Stomach (tissue), 4 donors: Measurements from ENCODE around the gene UMAD1.

Experiments used
- CTCF ChIP-seq, 7 experiments: fragments of 450-650 bp in 4 of 7; fragments of 200-600 bp in 3 of 7; sonication (generic) in 3 of 7; IDR thresholded peaks; one replicate each; pipeline ENCODE4 v1.5.1; 2016 to 2019; ENCODE audit warnings: antibody characterized with exemption in 7 of 7, control low read depth in 2 of 7, mild to moderate bottlenecking in 1 of 7
- EP300 ChIP-seq: sonication (generic); formaldehyde crosslinking; IDR thresholded peaks from one replicate; pipeline ENCODE4 v1.6.1; 2017; ENCODE audit warnings: antibody characterized with exemption
- POLR2A ChIP-seq, 4 donors: fragments of 450-650 bp; IDR thresholded peaks; one replicate each; pipeline ENCODE4 v1.6.1; 2016; ENCODE audit warnings: antibody characterized with exemption in 4 of 4, control low read depth in 2 of 4, mild to moderate bottlenecking in 1 of 4, moderate library complexity in 1 of 4

- no peak for TF ChIP-seq CTCF (IDR thresholded peaks at IDR 0.05)
- no peak for TF ChIP-seq EP300
- TF ChIP-seq POLR2A (IDR thresholded peaks at IDR 0.05): no peak
These were observed 220.7 kb downstream of the UMAD1 start for GRCh38 chr7:7861211-7861633.
